ENCODE results near the gene HDAC4.

DNA sequence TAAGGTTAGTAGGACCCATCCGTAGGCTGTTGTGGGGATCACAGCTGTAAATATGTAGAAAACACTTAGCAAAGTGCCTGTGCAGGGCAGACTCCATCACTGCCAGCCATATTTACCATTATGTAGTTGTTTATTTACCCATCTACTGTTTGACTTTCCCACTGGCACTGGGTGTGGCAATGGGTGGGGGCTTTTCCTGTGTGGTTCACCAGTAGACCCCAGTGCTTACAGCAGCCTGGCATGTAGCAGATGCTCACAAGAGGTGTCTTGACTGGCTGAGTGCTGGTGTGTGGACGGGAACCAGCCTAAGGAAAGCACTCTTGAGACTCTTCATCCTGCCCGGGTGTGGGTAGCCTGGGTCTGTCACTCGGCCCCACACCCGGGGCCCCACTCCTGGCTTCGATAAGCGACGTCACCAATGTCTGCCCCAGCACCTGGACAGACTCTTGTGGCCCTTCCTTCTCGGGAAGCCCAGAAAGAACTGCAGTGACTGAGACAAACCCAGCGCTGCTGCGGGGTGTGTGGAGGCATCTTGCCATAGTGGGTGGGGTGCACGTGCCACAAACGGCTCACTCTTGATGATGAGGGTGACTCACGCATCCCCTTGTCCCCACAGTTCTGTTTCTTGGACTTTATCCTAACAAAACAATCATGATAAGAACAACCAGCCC, 78.3 kb downstream of the HDAC4 start:
- TF ChIP-seq POLR2A (IDR thresholded peaks at IDR 0.05): no peak
- TF ChIP-seq CTCF (IDR thresholded peaks at IDR 0.05): no peak
- TF ChIP-seq EP300 (IDR thresholded peaks at IDR 0.05): peak in 1 of 2 donors; percentile 29

Data from tibial nerve (tissue), 4 donors.